Measurements from ENCODE around the gene ASB1. TPM values are rescaled to one million over a fixed set of nuclear protein-coding genes. Genes with fewer than 3 reads are reported as not detected.

Gene ASB1
- polyA plus RNA-seq, 1 donor (not counting 4 experiments of a cell fraction or from before 2014, with no cell fraction given): 13.0 TPM

GRCh38 chr2:238382381-238382781, 44.3 kb upstream of the ASB1 start:
- no peak overlapping the region for H2AFZ ChIP-seq (ENCODE audit: control insufficient read depth, low read length)
- peaks cover 24% of the 10 kb centered on the region for H3K4me1 ChIP-seq (ENCODE audit: control insufficient read depth, extremely low read depth, insufficient read depth, low read length)
- no peaks in the 10 kb centered on the region for H3K9me3 ChIP-seq (ENCODE audit: control insufficient read depth, low read depth, low read length)
- H3K27me3 ChIP-seq (ENCODE audit: control insufficient read depth, extremely low read depth, insufficient read depth, low read length): no peaks in the 10 kb centered on the region
- no peak overlapping the region for H3K4me2 ChIP-seq (ENCODE audit: control insufficient read depth, extremely low read depth, insufficient read depth, low read depth, low read length)
- H3K4me3 ChIP-seq (ENCODE audit: control insufficient read depth in 2 of 3, extremely low read depth in 1 of 3, insufficient read depth in 2 of 3, low read depth in 1 of 3, low read length in 3 of 3): no peak overlapping the region
- H3K36me3 ChIP-seq (ENCODE audit: control insufficient read depth in 2 of 2, extremely low read depth in 1 of 2, insufficient read depth in 2 of 2, low read length in 2 of 2): peaks cover 0 to 3% of the 10 kb centered on the region in 2 experiments
- dilution Hi-C loops (cut with MboI; ENCODE audit: extremely low pct_ligation_motif_present, low sequenced_read_pairs): no loop called here
- TF ChIP-seq CTCF (optimal IDR thresholded peaks at IDR 0.05 in 1 of 3, IDR thresholded peaks at IDR 0.05 in 1 of 3, conservative IDR thresholded peaks at IDR 0.05 in 1 of 3; ENCODE audit: extremely low read depth in 1 of 3, insufficient read depth in 2 of 3, low read length in 3 of 3) (no peak), EZH2 (IDR thresholded peaks at IDR 0.05; ENCODE audit: low read length) (no peak)
- no peak overlapping the region for H3K9ac ChIP-seq (ENCODE audit: control insufficient read depth, extremely low read depth, insufficient read depth, low read length)
- no peaks in the 10 kb centered on the region for H3K9me1 ChIP-seq (ENCODE audit: control insufficient read depth, extremely low read depth, insufficient read depth, low read length)
- no peaks in the 10 kb centered on the region for H4K20me1 ChIP-seq (ENCODE audit: control insufficient read depth, extremely low read depth, insufficient read depth, low read length)
- no peaks in the 10 kb centered on the region for H3K79me2 ChIP-seq (ENCODE audit: control insufficient read depth, insufficient read depth, low read length)
- DNase-seq (ENCODE audit: low read depth, low spot score) (no peak), FAIRE-seq (no peak)
- H3K27ac ChIP-seq (ENCODE audit: control insufficient read depth, insufficient read depth, low read length): no peak overlapping the region

- Histone ChIP-seq H3K36me3 (ENCODE audit: control insufficient read depth in 2 of 2, extremely low read depth in 1 of 2, insufficient read depth in 2 of 2, low read length in 2 of 2) (peaks cover 0 to 3% of the 10 kb centered on the region in 2 experiments), H3K27me3 (ENCODE audit: control insufficient read depth, extremely low read depth, insufficient read depth, low read length) (no peaks in the 10 kb centered on the region), H3K9me1 (ENCODE audit: control insufficient read depth, extremely low read depth, insufficient read depth, low read length) (no peaks in the 10 kb centered on the region), H3K4me3 (ENCODE audit: control insufficient read depth in 2 of 3, extremely low read depth in 1 of 3, insufficient read depth in 2 of 3, low read depth in 1 of 3, low read length in 3 of 3) (no peak overlapping the region), H4K20me1 (ENCODE audit: control insufficient read depth, extremely low read depth, insufficient read depth, low read length) (no peaks in the 10 kb centered on the region), H3K9me3 (ENCODE audit: control insufficient read depth, low read depth, low read length) (no peaks in the 10 kb centered on the region), H3K4me2 (ENCODE audit: control insufficient read depth, extremely low read depth, insufficient read depth, low read depth, low read length) (no peak overlapping the region), H3K9ac (ENCODE audit: control insufficient read depth, extremely low read depth, insufficient read depth, low read length) (no peak overlapping the region), H3K27ac (ENCODE audit: control insufficient read depth, insufficient read depth, low read length) (no peak overlapping the region), H3K4me1 (ENCODE audit: control insufficient read depth, extremely low read depth, insufficient read depth, low read length) (peaks cover 24% of the 10 kb centered on the region), H3K79me2 (ENCODE audit: control insufficient read depth, insufficient read depth, low read length) (no peaks in the 10 kb centered on the region), H2AFZ (ENCODE audit: control insufficient read depth, low read length) (no peak overlapping the region)
- TF ChIP-seq CTCF (optimal IDR thresholded peaks at IDR 0.05 in 1 of 3, IDR thresholded peaks at IDR 0.05 in 1 of 3, conservative IDR thresholded peaks at IDR 0.05 in 1 of 3; ENCODE audit: extremely low read depth in 1 of 3, insufficient read depth in 2 of 3, low read length in 3 of 3) (no peak), EZH2 (IDR thresholded peaks at IDR 0.05; ENCODE audit: low read length) (no peak)
- dilution Hi-C loops (cut with MboI; ENCODE audit: extremely low pct_ligation_motif_present, low sequenced_read_pairs): no loop called here
- DNase-seq (ENCODE audit: low read depth, low spot score) (no peak), FAIRE-seq (no peak)
These were observed 43.6 kb upstream of the ASB1 start for GRCh38 chr2:238383135-238383534.

All from keratinocyte (primary cell).